SK-N-SH treated with all-trans-retinoic acid at 6 μM for 48 hours (cell line): ENCODE measurements around the gene COL15A1.

Experiments used
- BACH2 ChIP-seq: fragments of 250-450 bp; sonication (Bioruptor Pico); IDR thresholded peaks from 2 replicates; pipeline ENCODE4 v1.9.0; 2021; ENCODE audit warnings: mild to moderate bottlenecking, borderline replicate concordance
- ESRRG ChIP-seq: fragments of 250-450 bp; sonication (Bioruptor Pico); IDR thresholded peaks from 2 replicates; pipeline ENCODE4 v1.6.1; 2021; ENCODE audit warnings: mild to moderate bottlenecking
- OSR1 ChIP-seq: fragments of 250-450 bp; sonication (Bioruptor Pico); IDR thresholded peaks from 2 replicates; pipeline ENCODE4 v1.8.0; 2022; ENCODE audit warnings: moderate library complexity, mild to moderate bottlenecking, inconsistent platforms
- PATZ1 ChIP-seq: fragments of 250-450 bp; sonication (Bioruptor Pico); IDR thresholded peaks from 2 replicates; pipeline ENCODE4 v1.8.0; 2020; ENCODE audit warnings: mild to moderate bottlenecking, moderate library complexity, borderline replicate concordance
- POU6F1 ChIP-seq: fragments of 250-450 bp; sonication (Bioruptor Pico); IDR thresholded peaks from 2 replicates; pipeline ENCODE4 v1.8.0; 2021; ENCODE audit warnings: low read depth, mild to moderate bottlenecking, moderate library complexity, borderline replicate concordance
- RARB ChIP-seq: fragments of 250-450 bp; sonication (Bioruptor Pico); IDR thresholded peaks from 2 replicates; pipeline ENCODE4 v1.8.0; 2021; ENCODE audit warnings: mild to moderate bottlenecking, moderate library complexity
- ZFP30 ChIP-seq: fragments of 450-650 bp; formaldehyde crosslinking; IDR thresholded peaks from 2 replicates; pipeline ENCODE4 v1.5.0; 2022; ENCODE audit warnings: mild to moderate bottlenecking, moderate library complexity
- ZNF8 ChIP-seq: fragments of 450-650 bp; formaldehyde crosslinking; IDR thresholded peaks from 2 replicates; pipeline ENCODE4 v1.5.0; 2020; ENCODE audit warnings: mild to moderate bottlenecking, moderate library complexity

- TF ChIP-seq ZNF8 (CRISPR knock-in tag), result no peak
- no peak for TF ChIP-seq BACH2
- TF ChIP-seq ESRRG (CRISPR knock-in tag), result no peak
- TF ChIP-seq ZFP30 (CRISPR knock-in tag), result no peak
- TF ChIP-seq RARB (CRISPR knock-in tag), result no peak
- no peak for TF ChIP-seq PATZ1 (CRISPR knock-in tag)
- TF ChIP-seq POU6F1 (CRISPR knock-in tag), result no peak
- no peak for TF ChIP-seq OSR1 (CRISPR knock-in tag)
Measured at GRCh38 chr9:98960409-98960808, 16.7 kb downstream of the COL15A1 start.
